Prostate gland (tissue), 2 donors: Measurements from ENCODE around the gene DOK6.

Experiments
- CTCF ChIP-seq, 4 experiments: fragments of 200-600 bp in 2 of 4; fragments of 450-650 bp in 2 of 4; sonication (generic) in 2 of 4; IDR thresholded peaks; 1 replicate in 3 of 4; 2 replicates in 1 of 4; pipeline ENCODE4 v1.5.1; 2016 to 2019; ENCODE audit warnings: antibody characterized with exemption in 4 of 4, mild to moderate bottlenecking in 2 of 4, moderate library complexity in 2 of 4
- POLR2A ChIP-seq: fragments of 450-650 bp; IDR thresholded peaks from one replicate; pipeline ENCODE4 v1.6.1; 2016; ENCODE audit warnings: antibody characterized with exemption, mild to moderate bottlenecking
- POLR2AphosphoS5 ChIP-seq: sonication (generic); formaldehyde crosslinking; IDR thresholded peaks from one replicate; pipeline ENCODE4 v1.6.1; 2017; ENCODE audit warnings: antibody characterized with exemption

GRCh38 chr18:69588301-69588700, 187.6 kb downstream of the DOK6 start:
- TF ChIP-seq POLR2A (no peak), CTCF (IDR thresholded peaks at IDR 0.05) (no peak), POLR2AphosphoS5 (no peak)
